WTC11 (cell line): ENCODE measurements around the gene GALK2. TPM values are rescaled to one million over a fixed set of nuclear protein-coding genes. Genes with fewer than 3 reads are reported as not detected.

ENCODE experiments used
- ATAC-seq: fragments of 200-7000 bp; cut with Tn5 transposase; 2 replicates; pipeline ENCODE4 v1.10.0; 2021; ENCODE audit warnings: mild to moderate bottlenecking, moderate library complexity
- CTCF ChIA-PET: fragments of 300-600 bp; sonication (Branson Sonifier 250); formaldehyde crosslinking; loops from one replicate; lab custom pipeline; 2021; ENCODE audit warnings: antibody characterized with exemption; lab: Charles Lee
- POLR2A ChIA-PET: fragments of 350-600 bp; sonication (Branson Sonifier 250); formaldehyde crosslinking; loops from one replicate; lab custom pipeline; 2021; ENCODE audit warnings: antibody characterized with exemption; lab: Charles Lee
- DNase-seq: peaks from one replicate; pipeline ENCODE4 v3.0.0; 2021; ENCODE audit warnings: low spot score
- H3K27ac Mint-ChIP-seq: 2 replicates; pipeline ENCODE4 v1.8.0; 2021; ENCODE audit warnings: mixed read lengths
- H3K27me3 Mint-ChIP-seq: 2 replicates; pipeline ENCODE4 v1.8.0; 2021; ENCODE audit warnings: low read depth, mild to moderate bottlenecking, moderate library complexity, mixed read lengths
- H3K36me3 Mint-ChIP-seq: 2 replicates; pipeline ENCODE4 v1.8.0; 2021; ENCODE audit warnings: mixed read lengths
- H3K4me1 Mint-ChIP-seq: 2 replicates; pipeline ENCODE4 v1.8.0; 2022; ENCODE audit warnings: mixed read lengths
- H3K4me3 Mint-ChIP-seq: 2 replicates; pipeline ENCODE4 v1.8.0; 2021; ENCODE audit warnings: mild to moderate bottlenecking, moderate library complexity, mixed read lengths
- H3K9me3 Mint-ChIP-seq: 2 replicates; pipeline ENCODE4 v1.8.0; 2021; ENCODE audit warnings: mixed read lengths
- CREM ChIP-seq: sonication (generic); formaldehyde crosslinking; IDR thresholded peaks from 2 replicates; pipeline ENCODE4 v1.8.1; 2022; ENCODE audit warnings: mild to moderate bottlenecking, missing genetic modification reagents, moderate library complexity
- EMX1 ChIP-seq: fragments of 250-450 bp; sonication (Bioruptor Pico); IDR thresholded peaks from 2 replicates; pipeline ENCODE4 v1.8.0; 2021; ENCODE audit warnings: mild to moderate bottlenecking
- ETV6 ChIP-seq: sonication (generic); formaldehyde crosslinking; IDR thresholded peaks from 2 replicates; pipeline ENCODE4 v1.8.1; 2022; ENCODE audit warnings: mild to moderate bottlenecking, missing genetic modification reagents
- MYBL2 ChIP-seq: sonication (generic); formaldehyde crosslinking; IDR thresholded peaks from 2 replicates; pipeline ENCODE4 v1.8.1; 2023; ENCODE audit warnings: mild to moderate bottlenecking, moderate library complexity, missing genetic modification reagents
- NR2C2 ChIP-seq: sonication (generic); formaldehyde crosslinking; IDR thresholded peaks from 2 replicates; pipeline ENCODE4 v1.8.0; 2022; ENCODE audit warnings: mild to moderate bottlenecking, missing genetic modification reagents
- SP1 ChIP-seq: sonication (generic); formaldehyde crosslinking; conservative IDR thresholded peaks from 2 replicates; pipeline ENCODE4 v1.8.1; 2022; ENCODE audit warnings: missing genetic modification reagents
- ZNF121 ChIP-seq: sonication (generic); formaldehyde crosslinking; IDR thresholded peaks from 2 replicates; pipeline ENCODE4 v1.8.0; 2023; ENCODE audit warnings: missing genetic modification reagents
- ZNF423 ChIP-seq: fragments of 250-450 bp; sonication (Bioruptor Pico); IDR thresholded peaks from 2 replicates; pipeline ENCODE4 v2.1.2; 2022; ENCODE audit warnings: mild to moderate bottlenecking, moderate library complexity
- ZNF512 ChIP-seq: sonication (generic); formaldehyde crosslinking; IDR thresholded peaks from 2 replicates; pipeline ENCODE4 v1.8.1; 2022; ENCODE audit warnings: missing genetic modification reagents, borderline replicate concordance
- total RNA-seq: library from RNA; stranded (reverse); gene quantifications from 3 replicates; pipeline ENCODE4 v1.2.3, GENCODE V29; 2021
- TF ChIP-seq, protein P1 (sequence below): sonication (generic); formaldehyde crosslinking; IDR thresholded peaks from 2 replicates; pipeline ENCODE4 v1.8.1; 2022; ENCODE audit warnings: mild to moderate bottlenecking, missing genetic modification reagents, moderate library complexity, borderline replicate concordance
- TF ChIP-seq, protein P2 (sequence below): fragments of 250-450 bp; sonication (Bioruptor Pico); conservative IDR thresholded peaks from 2 replicates; pipeline ENCODE4 v1.9.0; 2021; ENCODE audit warnings: mild to moderate bottlenecking
- TF ChIP-seq, protein P3 (sequence below): sonication (generic); formaldehyde crosslinking; IDR thresholded peaks from 2 replicates; pipeline ENCODE4 v1.8.0; 2022; ENCODE audit warnings: mild to moderate bottlenecking, missing genetic modification reagents
- TF ChIP-seq, protein P4 (sequence below): sonication (generic); formaldehyde crosslinking; IDR thresholded peaks from 2 replicates; pipeline ENCODE4 v1.8.1; 2023; ENCODE audit warnings: mild to moderate bottlenecking, missing genetic modification reagents, borderline replicate concordance
- TF ChIP-seq, protein P5 (sequence below): sonication (generic); formaldehyde crosslinking; IDR thresholded peaks from 2 replicates; pipeline ENCODE4 v1.8.0; 2023; ENCODE audit warnings: missing genetic modification reagents, mild to moderate bottlenecking, borderline replicate concordance

GALK2 gene
- total RNA-seq, 1 experiment from 2014 or later: 16.9 TPM

GRCh38 chr15:49242820-49243219 lies 72.8 kb downstream of the GALK2 start (continued):
- TF ChIP-seq, protein P1, sequence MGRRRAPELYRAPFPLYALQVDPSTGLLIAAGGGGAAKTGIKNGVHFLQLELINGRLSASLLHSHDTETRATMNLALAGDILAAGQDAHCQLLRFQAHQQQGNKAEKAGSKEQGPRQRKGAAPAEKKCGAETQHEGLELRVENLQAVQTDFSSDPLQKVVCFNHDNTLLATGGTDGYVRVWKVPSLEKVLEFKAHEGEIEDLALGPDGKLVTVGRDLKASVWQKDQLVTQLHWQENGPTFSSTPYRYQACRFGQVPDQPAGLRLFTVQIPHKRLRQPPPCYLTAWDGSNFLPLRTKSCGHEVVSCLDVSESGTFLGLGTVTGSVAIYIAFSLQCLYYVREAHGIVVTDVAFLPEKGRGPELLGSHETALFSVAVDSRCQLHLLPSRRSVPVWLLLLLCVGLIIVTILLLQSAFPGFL (CRISPR knock-in tag): no peak
- TF ChIP-seq MYBL2 (no peak), CREM (CRISPR knock-in tag) (no peak)

GRCh38 chr15:49247556-49248110 lies 77.6 kb downstream of the GALK2 start:
- peaks cover 26% of the 10 kb centered on the region for H3K36me3 Mint-ChIP-seq
- peaks cover 26% of the 10 kb centered on the region for H3K4me1 Mint-ChIP-seq
- no peaks in the 10 kb centered on the region for H3K27me3 Mint-ChIP-seq
- ChIA-PET CTCF (no interaction called here), POLR2A (no interaction called here)
- peaks cover 19% of the 10 kb centered on the region for H3K9me3 Mint-ChIP-seq
- H3K27ac Mint-ChIP-seq: no peak overlapping the region
- no peak overlapping the region for H3K4me3 Mint-ChIP-seq
- TF ChIP-seq, protein P2, sequence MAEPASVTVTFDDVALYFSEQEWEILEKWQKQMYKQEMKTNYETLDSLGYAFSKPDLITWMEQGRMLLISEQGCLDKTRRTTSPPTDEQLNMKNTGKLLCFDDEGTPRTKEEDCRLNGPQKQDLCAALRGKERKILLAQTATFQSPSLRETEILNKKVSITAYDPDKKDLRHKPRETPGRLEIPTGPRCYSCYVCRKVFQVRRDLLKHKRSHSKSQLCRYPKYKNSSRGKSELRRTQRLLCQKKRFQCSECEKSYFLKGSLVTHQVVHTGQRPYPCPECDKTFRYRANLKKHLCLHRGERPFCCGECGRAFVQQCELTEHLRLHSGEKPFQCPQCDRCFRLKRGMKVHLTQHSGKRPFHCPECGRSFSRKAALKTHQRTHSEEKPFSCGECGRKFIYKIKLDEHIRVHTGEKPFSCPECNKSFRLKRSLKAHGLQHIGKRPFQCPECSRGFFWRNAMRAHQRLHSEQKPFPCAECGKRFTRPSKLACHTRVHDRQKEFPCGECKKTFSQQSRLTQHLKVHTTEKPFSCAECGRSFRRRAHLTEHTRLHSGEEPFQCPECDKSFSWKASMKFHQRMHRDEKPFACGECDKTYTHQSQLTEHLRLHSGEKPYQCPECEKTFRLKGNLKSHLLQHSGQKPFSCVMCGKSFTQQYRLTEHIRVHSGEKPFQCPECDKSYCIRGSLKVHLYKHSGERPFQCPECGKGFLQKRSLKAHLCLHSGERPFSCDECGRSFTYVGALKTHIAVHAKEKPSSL (CRISPR knock-in tag): no peak
- TF ChIP-seq SP1 (CRISPR knock-in tag) (no peak), ZNF423 (CRISPR knock-in tag) (no peak), ZNF121 (no peak), NR2C2 (CRISPR knock-in tag) (no peak), ETV6 (CRISPR knock-in tag) (no peak), EMX1 (CRISPR knock-in tag) (no peak), ZNF512 (CRISPR knock-in tag) (no peak)
- TF ChIP-seq, protein P3, sequence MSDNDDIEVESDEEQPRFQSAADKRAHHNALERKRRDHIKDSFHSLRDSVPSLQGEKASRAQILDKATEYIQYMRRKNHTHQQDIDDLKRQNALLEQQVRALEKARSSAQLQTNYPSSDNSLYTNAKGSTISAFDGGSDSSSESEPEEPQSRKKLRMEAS: no peak
- TF ChIP-seq, protein P4, sequence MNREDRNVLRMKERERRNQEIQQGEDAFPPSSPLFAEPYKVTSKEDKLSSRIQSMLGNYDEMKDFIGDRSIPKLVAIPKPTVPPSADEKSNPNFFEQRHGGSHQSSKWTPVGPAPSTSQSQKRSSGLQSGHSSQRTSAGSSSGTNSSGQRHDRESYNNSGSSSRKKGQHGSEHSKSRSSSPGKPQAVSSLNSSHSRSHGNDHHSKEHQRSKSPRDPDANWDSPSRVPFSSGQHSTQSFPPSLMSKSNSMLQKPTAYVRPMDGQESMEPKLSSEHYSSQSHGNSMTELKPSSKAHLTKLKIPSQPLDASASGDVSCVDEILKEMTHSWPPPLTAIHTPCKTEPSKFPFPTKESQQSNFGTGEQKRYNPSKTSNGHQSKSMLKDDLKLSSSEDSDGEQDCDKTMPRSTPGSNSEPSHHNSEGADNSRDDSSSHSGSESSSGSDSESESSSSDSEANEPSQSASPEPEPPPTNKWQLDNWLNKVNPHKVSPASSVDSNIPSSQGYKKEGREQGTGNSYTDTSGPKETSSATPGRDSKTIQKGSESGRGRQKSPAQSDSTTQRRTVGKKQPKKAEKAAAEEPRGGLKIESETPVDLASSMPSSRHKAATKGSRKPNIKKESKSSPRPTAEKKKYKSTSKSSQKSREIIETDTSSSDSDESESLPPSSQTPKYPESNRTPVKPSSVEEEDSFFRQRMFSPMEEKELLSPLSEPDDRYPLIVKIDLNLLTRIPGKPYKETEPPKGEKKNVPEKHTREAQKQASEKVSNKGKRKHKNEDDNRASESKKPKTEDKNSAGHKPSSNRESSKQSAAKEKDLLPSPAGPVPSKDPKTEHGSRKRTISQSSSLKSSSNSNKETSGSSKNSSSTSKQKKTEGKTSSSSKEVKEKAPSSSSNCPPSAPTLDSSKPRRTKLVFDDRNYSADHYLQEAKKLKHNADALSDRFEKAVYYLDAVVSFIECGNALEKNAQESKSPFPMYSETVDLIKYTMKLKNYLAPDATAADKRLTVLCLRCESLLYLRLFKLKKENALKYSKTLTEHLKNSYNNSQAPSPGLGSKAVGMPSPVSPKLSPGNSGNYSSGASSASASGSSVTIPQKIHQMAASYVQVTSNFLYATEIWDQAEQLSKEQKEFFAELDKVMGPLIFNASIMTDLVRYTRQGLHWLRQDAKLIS (CRISPR knock-in tag): no peak
- TF ChIP-seq, protein P5, sequence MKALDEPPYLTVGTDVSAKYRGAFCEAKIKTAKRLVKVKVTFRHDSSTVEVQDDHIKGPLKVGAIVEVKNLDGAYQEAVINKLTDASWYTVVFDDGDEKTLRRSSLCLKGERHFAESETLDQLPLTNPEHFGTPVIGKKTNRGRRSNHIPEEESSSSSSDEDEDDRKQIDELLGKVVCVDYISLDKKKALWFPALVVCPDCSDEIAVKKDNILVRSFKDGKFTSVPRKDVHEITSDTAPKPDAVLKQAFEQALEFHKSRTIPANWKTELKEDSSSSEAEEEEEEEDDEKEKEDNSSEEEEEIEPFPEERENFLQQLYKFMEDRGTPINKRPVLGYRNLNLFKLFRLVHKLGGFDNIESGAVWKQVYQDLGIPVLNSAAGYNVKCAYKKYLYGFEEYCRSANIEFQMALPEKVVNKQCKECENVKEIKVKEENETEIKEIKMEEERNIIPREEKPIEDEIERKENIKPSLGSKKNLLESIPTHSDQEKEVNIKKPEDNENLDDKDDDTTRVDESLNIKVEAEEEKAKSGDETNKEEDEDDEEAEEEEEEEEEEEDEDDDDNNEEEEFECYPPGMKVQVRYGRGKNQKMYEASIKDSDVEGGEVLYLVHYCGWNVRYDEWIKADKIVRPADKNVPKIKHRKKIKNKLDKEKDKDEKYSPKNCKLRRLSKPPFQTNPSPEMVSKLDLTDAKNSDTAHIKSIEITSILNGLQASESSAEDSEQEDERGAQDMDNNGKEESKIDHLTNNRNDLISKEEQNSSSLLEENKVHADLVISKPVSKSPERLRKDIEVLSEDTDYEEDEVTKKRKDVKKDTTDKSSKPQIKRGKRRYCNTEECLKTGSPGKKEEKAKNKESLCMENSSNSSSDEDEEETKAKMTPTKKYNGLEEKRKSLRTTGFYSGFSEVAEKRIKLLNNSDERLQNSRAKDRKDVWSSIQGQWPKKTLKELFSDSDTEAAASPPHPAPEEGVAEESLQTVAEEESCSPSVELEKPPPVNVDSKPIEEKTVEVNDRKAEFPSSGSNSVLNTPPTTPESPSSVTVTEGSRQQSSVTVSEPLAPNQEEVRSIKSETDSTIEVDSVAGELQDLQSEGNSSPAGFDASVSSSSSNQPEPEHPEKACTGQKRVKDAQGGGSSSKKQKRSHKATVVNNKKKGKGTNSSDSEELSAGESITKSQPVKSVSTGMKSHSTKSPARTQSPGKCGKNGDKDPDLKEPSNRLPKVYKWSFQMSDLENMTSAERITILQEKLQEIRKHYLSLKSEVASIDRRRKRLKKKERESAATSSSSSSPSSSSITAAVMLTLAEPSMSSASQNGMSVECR (CRISPR knock-in tag): no peak
- ATAC-seq (no peak), DNase-seq (no peak)
